Stimulated activated naive CD8-positive, alpha-beta T cell treated with anti-CD3 and anti-CD28 coated beads, Interleukin-15, Interleukin-2, amounts not matched to agents 100 ng/mL and 50 ng/mL, for 24 hours (primary cell): ENCODE measurements around the gene C3.
"Not testable (repeated sequence)": the region's sequence is repeated elsewhere in the genome, so short reads cannot be mapped to it uniquely, and the experiment has no call there.

ENCODE experiments used
- H3K27ac Mint-ChIP-seq: one replicate; pipeline ENCODE4 v1.8.0; 2021; ENCODE audit warnings: mild to moderate bottlenecking, mixed read lengths
- H3K27me3 Mint-ChIP-seq: one replicate; pipeline ENCODE4 v1.8.0; 2021; ENCODE audit warnings: mixed read lengths
- H3K36me3 Mint-ChIP-seq: one replicate; pipeline ENCODE4 v1.8.0; 2021; ENCODE audit warnings: low read depth, mixed read lengths
- H3K4me1 Mint-ChIP-seq: one replicate; pipeline ENCODE4 v1.8.0; 2021; ENCODE audit warnings: low read depth, mixed read lengths
- H3K4me3 Mint-ChIP-seq: one replicate; pipeline ENCODE4 v1.8.0; 2021; ENCODE audit warnings: mild to moderate bottlenecking, mixed read lengths
- H3K9me3 Mint-ChIP-seq: one replicate; pipeline ENCODE4 v1.8.0; 2021; ENCODE audit warnings: mixed read lengths

C3 gene

GRCh38 chr19:6633456-6633813, 87.0 kb downstream of the C3 start:
- not testable (repeated sequence) for H3K4me3 Mint-ChIP-seq, H3K9me3 Mint-ChIP-seq, H3K27ac Mint-ChIP-seq, H3K27me3 Mint-ChIP-seq, H3K36me3 Mint-ChIP-seq
- peaks cover 43% of the 10 kb centered on the region for H3K4me1 Mint-ChIP-seq

- not testable (repeated sequence) for H3K36me3 Mint-ChIP-seq, H3K9me3 Mint-ChIP-seq, H3K27ac Mint-ChIP-seq, H3K4me3 Mint-ChIP-seq, H3K27me3 Mint-ChIP-seq
- peaks cover 38% of the 10 kb centered on the region for H3K4me1 Mint-ChIP-seq
These were observed 87.5 kb downstream of the C3 start for GRCh38 chr19:6632747-6633455.

- Mint-ChIP-seq H3K9me3 (peaks cover 4% of the 10 kb centered on the region), H3K4me1 (peaks cover 37% of the 10 kb centered on the region), H3K4me3 (no peak overlapping the region), H3K36me3 (peaks cover 5% of the 10 kb centered on the region), H3K27me3 (peaks cover 10% of the 10 kb centered on the region), H3K27ac (no peak overlapping the region)
These were observed 88.3 kb downstream of the C3 start for GRCh38 chr19:6632002-6632621.
